ENCODE measurements around the gene TMEM212. TPM values are rescaled to one million over a fixed set of nuclear protein-coding genes. Genes with fewer than 3 reads are reported as not detected.

The TMEM212 gene
- total RNA-seq, 1 experiment from 2014 or later, result not detected

DNA sequence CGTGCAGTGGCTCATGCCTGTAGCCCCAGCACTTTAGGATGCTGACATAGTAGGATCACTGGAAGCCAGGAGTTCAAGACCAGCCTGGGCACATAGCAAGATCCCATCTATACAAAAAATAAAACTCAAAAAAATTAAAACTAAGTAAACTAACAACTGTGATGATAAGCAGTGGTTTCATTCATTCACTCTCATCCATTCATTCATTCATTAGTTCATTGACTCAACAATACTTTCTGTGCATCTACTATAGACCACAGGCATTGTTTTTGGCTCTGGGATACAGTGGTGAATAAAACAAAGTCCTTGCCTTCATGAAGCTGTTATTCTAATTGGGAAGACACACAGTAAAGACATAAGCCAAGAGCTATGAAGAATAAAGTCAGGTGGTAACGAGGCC, 7.5 kb upstream of the TMEM212 start:
- H3K27ac ChIP-seq, result no peak overlapping the region
- H3K36me3 ChIP-seq, result no peaks in the 10 kb centered on the region
- H3K4me3 ChIP-seq, result no peak overlapping the region
- peaks cover 13% of the 10 kb centered on the region; the same call in 1 of the 2 replicates for H3K4me1 ChIP-seq
- no peaks in the 10 kb centered on the region for H3K27me3 ChIP-seq
- no peaks in the 10 kb centered on the region for H3K9me3 ChIP-seq (replicated peaks)
- DNase-seq, result no peak

DNA sequence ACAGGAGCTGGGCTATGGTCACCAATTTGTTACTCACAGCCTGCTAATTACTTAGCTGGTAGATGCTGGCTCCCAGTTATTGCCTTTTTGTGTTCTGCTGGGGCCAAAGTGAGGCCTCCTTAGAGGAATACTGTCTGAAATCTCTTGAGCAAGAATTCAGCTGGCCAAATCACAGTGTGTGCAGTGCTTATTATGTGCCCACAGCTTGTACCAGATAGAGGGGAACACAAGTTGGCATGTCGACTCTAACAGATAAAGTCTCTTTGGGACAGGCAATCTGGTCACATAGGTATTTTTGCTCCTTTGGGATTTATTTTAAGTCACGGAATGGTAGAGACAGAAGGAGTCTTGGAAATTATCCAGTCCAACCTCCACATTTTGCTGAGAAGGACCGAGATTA, 6.3 kb upstream of the TMEM212 start:
- DNase-seq, result no peak
- Histone ChIP-seq H3K4me3 (no peak overlapping the region), H3K27ac (no peak overlapping the region), H3K4me1 (peaks cover 25% of the 10 kb centered on the region), H3K36me3 (no peaks in the 10 kb centered on the region), H3K27me3 (no peaks in the 10 kb centered on the region), H3K9me3 (replicated peaks) (no peaks in the 10 kb centered on the region)

DNA sequence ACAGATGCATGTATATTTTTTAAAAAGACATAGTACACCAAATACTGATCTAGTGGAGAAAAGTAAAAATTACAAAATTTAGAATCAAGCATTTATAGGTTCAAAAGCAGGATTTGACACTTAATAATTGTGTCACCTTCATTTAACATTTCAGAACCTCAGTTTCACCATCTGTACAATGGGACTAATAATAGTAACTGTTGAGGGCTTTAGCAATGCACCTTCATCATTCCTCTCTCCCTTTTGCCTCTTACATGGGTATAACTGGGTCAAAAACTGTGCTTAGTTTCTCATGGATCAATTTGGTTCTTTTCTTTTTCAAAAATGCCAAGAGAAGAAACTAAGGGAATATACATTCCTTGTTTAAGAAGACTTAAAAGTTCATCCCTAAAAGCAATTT, 5.5 kb upstream of the TMEM212 start:
- Histone ChIP-seq H3K27me3 (no peaks in the 10 kb centered on the region), H3K9me3 (replicated peaks) (no peaks in the 10 kb centered on the region), H3K4me1 (peaks cover 34% of the 10 kb centered on the region), H3K27ac (no peak overlapping the region), H3K4me3 (no peak overlapping the region), H3K36me3 (no peaks in the 10 kb centered on the region)
- DNase-seq, result no peak

DNA sequence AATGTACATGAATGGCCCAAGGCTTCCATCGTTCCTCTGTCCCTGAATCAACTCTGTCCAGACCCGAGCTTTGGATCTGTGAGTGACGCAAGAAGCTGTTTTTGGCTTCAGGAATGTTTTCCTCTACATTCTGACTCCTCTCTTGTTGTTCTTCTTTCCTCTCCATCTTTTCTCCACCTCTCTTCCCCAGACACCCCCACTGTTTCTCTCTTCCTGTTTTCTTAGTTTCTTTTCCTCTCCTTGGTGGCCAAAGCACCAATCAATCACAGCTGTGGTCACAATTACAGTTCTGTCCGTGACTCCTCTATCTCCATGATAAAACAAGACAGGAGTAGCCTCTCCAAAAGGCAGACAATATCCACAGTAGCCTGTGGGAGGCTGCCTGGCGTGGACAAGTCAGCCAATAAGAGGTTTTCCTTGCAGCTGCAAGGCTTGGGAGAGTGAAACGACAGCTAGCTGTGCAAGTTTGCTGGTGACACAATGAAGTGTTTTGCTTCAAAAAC, 4.9 kb upstream of the TMEM212 start:
- H3K27ac ChIP-seq, result peak overlapping the region; percentile 15; the same call in 1 of the 2 replicates
- H3K36me3 ChIP-seq, result no peaks in the 10 kb centered on the region
- H3K27me3 ChIP-seq, result no peaks in the 10 kb centered on the region
- H3K4me3 ChIP-seq, result no peak overlapping the region
- no peaks in the 10 kb centered on the region for H3K9me3 ChIP-seq (replicated peaks)
- DNase-seq, result peak; percentile 14 to 42
- peaks cover 39% of the 10 kb centered on the region for H3K4me1 ChIP-seq

DNA sequence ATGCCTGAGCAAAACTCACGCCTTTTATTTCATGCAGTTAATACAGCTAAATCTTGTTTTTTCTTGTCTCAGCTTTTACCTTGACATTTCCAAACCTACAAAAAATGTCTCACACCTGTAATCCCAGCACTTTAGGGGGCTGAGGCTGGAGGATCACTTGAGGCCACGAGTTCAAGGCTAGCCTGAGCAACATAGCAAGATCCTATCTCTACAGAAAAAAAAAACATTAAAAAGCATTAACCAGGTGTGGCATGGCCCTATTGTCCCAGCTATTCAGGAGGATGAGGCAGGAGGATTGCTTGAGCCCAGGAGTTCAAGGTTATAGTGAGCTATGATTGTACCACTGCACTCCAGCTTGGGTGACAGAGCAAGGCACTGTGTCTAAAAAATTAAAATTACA, 3.9 kb upstream of the TMEM212 start:
- Histone ChIP-seq H3K9me3 (replicated peaks) (no peaks in the 10 kb centered on the region), H3K27me3 (no peaks in the 10 kb centered on the region), H3K4me3 (no peak overlapping the region), H3K4me1 (peaks cover 37% of the 10 kb centered on the region), H3K27ac (no peak overlapping the region), H3K36me3 (no peaks in the 10 kb centered on the region)
- DNase-seq, result no peak

DNA sequence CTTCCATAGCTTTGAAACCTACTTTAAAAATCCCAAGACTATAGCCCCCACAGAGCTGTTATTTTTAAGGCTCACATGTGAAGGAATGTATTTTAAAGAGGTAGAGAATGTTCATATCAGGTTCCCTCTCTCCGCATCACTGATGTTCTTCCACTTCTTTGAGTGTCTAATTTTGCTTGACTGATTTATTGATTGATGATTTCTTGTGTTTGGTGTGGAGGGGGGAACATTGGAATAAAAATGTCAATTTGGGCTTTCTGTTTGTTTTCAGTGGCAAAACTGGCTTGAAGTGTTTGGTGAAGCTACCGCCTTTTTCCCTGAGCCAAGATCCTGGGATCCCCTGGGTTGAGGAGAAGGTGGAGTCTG, 2.7 kb upstream of the TMEM212 start:
- H3K9me3 ChIP-seq (replicated peaks), result no peaks in the 10 kb centered on the region
- no peaks in the 10 kb centered on the region for H3K36me3 ChIP-seq
- H3K27ac ChIP-seq, result no peak overlapping the region
- DNase-seq, result no peak
- H3K27me3 ChIP-seq, result no peaks in the 10 kb centered on the region
- H3K4me3 ChIP-seq, result no peak overlapping the region
- H3K4me1 ChIP-seq, result peaks cover 34% of the 10 kb centered on the region

DNA sequence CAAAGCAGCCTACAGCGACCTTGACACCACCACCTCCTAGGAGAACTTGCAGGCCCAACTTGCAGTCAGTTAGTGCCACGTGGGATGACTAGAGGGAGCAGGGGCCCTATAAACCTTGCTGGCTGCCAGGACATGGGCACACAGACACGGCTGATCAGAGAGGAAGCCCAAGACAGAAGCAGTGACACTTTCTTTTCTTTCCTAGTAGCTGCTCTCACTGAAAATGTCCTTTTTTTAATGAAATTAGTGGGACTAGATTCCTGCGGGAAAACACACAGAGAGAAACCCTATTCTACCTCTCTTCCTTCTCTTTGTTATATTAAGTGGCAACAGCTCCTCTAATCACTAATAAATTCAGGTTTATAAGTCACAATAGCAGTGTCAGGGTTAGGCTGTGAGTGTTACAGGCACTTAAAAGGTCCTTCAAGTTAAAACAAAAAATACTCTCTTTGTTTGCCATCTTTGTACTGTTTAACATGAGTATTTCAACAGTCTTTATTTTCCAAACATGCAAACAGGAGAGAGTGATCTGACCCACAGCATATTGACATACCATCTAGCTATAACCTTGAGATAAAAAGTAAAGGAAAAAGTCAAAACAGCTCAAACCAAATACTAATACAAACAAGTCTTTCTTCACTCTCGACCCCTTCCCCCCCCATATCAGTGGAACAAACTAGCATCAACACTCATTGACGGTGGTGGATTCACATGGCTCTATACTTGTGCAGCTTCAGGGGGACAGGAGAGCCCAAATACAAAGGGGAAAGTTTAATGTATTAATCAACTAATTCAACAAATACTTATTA, 2.1 kb upstream of the TMEM212 start:
- Histone ChIP-seq H3K4me1 (peaks cover 34% of the 10 kb centered on the region), H3K9me3 (replicated peaks) (no peaks in the 10 kb centered on the region), H3K36me3 (no peaks in the 10 kb centered on the region), H3K27ac (peak overlapping the region; percentile 64), H3K4me3 (no peak overlapping the region), H3K27me3 (no peaks in the 10 kb centered on the region)
- no peak for DNase-seq

DNA sequence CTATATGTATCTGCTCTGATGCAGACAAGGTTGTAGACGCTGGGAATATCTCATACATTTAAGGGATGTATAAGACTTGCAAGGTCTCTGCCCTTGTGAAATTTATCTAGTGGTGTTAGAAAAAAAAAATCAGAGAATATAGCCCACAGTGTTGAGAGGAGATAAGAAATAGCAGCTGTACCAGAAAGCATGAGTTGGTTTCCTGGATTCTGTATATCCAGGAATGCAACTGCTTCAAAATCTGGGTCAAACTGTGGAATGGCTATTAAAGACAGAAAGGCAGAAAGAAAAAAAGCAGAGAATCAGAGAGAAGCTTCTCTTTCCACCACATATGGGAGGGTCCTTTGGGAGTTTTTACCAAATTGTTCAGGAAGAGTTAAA, 1.5 kb upstream of the TMEM212 start:
- H3K27me3 ChIP-seq, result no peaks in the 10 kb centered on the region
- H3K27ac ChIP-seq, result peak overlapping the region; percentile 64
- DNase-seq, result peak; percentile 34 to 72
- H3K4me3 ChIP-seq, result no peak overlapping the region
- no peaks in the 10 kb centered on the region for H3K9me3 ChIP-seq (replicated peaks)
- no peaks in the 10 kb centered on the region for H3K36me3 ChIP-seq
- H3K4me1 ChIP-seq, result peaks cover 34% of the 10 kb centered on the region

DNA sequence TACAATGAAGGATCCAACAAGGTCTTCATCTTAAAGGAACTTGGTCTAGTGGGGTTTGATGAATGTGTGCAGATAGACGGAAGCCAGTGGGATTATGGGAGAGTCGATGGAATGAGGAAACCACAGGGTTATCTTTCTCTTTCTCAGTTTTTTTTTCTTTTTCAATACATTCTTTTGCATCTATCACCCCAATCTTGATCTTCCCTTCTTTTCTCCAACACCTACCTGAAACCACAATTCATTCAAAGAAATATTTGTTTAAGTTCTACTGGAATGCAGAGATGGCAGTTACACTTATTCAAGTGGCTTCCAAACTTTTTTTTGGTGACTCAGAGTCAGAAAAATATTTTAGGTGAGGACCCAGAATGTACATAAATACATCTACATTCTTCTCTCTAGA, 1.7 kb downstream of the TMEM212 start:
- no peak overlapping the region for H3K4me3 ChIP-seq
- H3K4me1 ChIP-seq, result peaks cover 30% of the 10 kb centered on the region
- no peaks in the 10 kb centered on the region for H3K27me3 ChIP-seq
- H3K36me3 ChIP-seq, result no peaks in the 10 kb centered on the region
- no peaks in the 10 kb centered on the region for H3K9me3 ChIP-seq (replicated peaks)
- H3K27ac ChIP-seq, result no peak overlapping the region
- DNase-seq, result no peak

DNA sequence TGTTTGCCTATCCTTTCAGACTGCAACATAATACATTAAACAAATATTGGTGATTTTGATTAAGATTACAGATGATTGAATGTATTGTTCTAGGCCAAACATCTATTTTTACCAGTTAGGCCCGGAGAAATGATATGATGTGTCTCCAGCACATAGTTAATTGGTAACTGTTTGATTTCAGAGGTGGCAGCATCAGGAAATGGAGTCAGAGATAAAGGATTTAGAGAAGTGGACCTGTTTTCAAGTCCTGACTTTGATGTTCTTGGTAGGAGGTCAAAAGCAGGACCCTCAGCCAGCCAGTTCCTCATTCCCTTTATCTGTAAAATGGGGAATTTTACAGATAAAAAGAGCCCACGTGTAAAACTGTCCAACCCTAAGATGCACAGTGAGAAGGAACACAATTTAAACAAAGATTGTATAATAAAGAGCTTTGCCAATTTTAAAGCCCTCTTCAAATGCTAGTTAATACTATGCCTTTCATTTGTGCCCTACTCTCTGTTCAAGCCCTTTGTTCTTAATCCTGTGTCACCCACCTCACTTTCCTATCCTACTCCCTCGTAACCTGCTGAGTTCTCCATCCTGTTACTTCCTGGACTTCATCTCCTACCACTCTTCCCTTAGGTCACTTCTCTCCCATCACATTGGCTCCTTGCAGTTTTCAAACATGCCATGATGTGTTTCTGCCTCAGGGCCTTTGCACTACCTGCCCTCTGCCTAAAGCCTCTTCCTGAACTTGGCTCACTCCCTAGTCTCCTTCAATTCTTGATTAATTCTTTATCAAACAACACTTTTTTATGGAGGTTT, 2.5 kb downstream of the TMEM212 start:
- Histone ChIP-seq H3K36me3 (no peaks in the 10 kb centered on the region), H3K27ac (no peak overlapping the region), H3K9me3 (replicated peaks) (no peaks in the 10 kb centered on the region), H3K4me1 (peaks cover 27% of the 10 kb centered on the region), H3K4me3 (no peak overlapping the region), H3K27me3 (no peaks in the 10 kb centered on the region)
- no peak for DNase-seq

DNA sequence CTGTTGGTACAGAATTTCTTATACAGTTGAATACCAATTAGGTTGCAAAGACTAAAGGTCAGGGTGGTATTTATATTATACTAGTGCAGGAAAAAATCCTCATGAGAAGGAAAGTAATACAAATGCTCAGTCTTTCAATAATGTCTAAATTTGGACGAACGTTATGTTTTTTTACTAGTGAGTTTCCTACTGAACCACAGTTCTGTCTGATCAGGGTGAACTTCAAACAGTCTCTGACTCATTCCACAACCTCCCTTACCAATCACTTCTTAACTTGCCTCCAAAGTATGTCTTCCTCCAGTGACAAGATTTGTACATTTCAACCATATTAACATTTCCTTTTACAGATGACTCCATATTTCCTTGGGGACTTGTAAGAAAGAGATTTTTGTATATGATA, 3.4 kb downstream of the TMEM212 start:
- Histone ChIP-seq H3K4me3 (no peak overlapping the region), H3K27ac (no peak overlapping the region), H3K36me3 (no peaks in the 10 kb centered on the region), H3K4me1 (peaks cover 18% of the 10 kb centered on the region), H3K27me3 (no peaks in the 10 kb centered on the region), H3K9me3 (replicated peaks) (no peaks in the 10 kb centered on the region)
- no peak for DNase-seq

DNA sequence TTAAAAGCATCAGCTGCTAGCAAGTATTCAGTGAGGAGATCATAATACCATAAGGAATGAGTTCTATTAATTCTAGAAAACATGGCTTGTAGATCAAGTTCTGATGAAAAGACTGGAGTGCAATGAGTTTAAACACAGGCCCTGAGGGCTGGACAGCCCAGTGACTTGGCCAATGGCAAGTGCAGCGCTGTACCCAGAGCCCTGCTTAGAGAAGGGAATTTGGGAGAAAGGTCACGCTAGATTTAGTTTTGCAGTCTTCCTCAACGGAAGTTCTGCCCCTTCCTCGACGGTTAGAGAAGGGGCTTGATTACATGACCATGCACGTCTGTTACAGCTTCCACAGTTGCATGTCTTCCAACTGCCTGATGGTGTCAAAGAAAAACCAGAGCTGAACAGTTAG, 4.0 kb downstream of the TMEM212 start:
- Histone ChIP-seq H3K36me3 (no peaks in the 10 kb centered on the region), H3K9me3 (replicated peaks) (no peaks in the 10 kb centered on the region), H3K27ac (no peak overlapping the region), H3K27me3 (no peaks in the 10 kb centered on the region), H3K4me1 (peaks cover 13% of the 10 kb centered on the region), H3K4me3 (no peak overlapping the region)
- DNase-seq, result no peak

DNA sequence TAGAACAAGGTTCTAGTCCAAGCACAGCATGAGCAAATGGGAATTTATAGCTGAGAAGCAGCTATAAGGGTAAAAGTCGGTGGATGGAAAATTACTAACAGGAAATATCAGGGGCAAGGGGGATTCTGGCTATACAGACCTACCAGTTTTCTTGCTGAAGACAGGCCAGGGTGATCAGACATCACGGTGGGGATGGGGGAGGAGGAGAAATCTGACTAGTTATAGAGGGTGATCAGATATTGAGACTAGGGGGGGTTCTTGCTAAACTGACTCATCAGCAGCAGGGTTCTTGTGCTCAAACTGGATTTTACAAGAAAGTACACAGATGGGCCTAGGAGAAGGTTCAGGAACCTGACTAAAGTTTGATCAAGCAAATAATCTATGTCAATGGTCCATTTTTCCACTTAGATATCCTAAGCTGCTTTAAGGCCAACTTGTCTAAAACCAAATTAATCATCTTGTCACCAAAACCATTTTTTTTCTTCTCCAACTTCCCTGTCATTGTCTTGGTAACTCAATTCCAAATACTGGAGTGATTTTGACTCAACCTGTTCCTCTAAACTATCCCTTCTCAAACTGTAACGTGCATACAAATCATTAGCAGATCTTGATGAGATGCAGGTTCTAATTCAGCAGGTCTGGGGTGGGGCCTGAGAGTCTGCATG, 4.6 kb downstream of the TMEM212 start:
- no peaks in the 10 kb centered on the region for H3K27me3 ChIP-seq
- DNase-seq, result no peak
- no peak overlapping the region for H3K4me3 ChIP-seq
- peaks cover 7% of the 10 kb centered on the region for H3K4me1 ChIP-seq
- no peak overlapping the region for H3K27ac ChIP-seq
- no peaks in the 10 kb centered on the region for H3K9me3 ChIP-seq (replicated peaks)
- H3K36me3 ChIP-seq, result no peaks in the 10 kb centered on the region

DNA sequence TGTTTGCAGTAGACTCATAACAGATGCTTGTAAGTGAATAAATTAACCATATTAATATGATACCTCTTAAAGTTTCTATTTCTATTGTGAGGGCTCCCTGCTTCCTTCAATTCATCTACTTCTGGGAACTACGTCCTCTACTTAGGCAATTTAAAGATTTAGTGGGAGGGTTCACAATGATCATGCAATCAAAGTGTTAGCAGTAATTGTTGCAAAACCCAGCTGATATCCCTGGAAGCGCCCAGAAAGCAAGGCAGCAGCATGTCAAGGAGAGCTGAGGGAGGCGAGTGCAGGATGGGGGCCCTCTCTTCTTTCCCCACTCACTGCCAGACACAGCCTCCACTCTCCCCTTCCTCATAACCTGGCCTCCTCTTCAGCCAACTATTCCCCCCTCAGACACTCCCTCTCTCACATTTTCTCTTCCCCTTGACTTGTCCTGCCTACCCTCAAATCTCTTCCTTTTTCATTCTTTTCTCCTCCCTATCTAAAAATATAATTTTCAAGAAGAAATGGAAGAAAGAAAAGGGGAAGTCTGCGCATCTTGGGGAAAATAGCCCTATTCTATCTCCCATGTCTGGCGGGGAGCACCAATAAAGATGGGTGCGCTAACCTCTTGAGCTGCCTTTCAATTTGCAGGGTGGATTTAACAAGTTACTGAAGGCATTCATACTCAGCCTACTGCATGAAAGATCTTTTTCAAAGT, 6.6 kb downstream of the TMEM212 start:
- Histone ChIP-seq H3K27me3 (no peaks in the 10 kb centered on the region), H3K4me3 (no peak overlapping the region), H3K4me1 (no peaks in the 10 kb centered on the region), H3K9me3 (replicated peaks) (peaks cover 13% of the 10 kb centered on the region), H3K36me3 (no peaks in the 10 kb centered on the region), H3K27ac (no peak overlapping the region)
- no peak for DNase-seq

Data from SJCRH30 (cell line).